Measurements from ENCODE around the gene MARF1. TPM values are rescaled to one million over a fixed set of nuclear protein-coding genes. Genes with fewer than 3 reads are reported as not detected.

The MARF1 gene
- polyA plus RNA-seq, 1 donor (not counting 4 experiments of a cell fraction or from before 2014, with no cell fraction given): 12.5 TPM

DNA sequence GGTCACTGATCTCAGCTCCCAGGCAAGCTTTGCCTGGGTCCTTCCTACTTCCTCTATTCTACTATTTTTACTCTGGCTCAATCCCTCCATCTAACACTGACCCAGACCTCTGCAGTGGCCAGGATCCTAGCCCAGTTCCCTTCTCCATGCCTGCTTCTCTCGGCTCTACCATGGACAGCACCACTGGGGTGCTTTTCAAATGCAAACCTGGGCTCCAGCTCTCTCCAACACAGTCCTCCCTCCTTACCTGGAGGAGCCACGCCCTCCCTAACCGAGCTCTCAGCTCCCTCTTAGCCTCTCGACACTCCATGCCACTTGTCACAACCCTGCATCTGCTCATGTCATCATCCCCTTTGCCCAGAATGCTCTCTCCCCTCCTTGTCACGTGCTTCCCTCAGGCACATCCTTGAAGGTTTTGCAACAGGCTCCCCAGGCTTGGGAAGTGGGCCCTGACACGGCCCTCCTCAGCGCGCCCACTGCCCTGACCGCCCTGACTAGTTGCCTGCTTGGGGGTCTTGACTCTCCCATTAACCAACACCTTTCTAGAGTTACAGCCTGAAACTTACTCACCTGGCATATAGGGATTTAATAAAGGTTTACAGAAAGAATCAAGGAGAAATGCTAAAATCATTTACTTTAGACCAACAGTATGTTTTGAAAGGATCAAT, 41.6 kb downstream of the MARF1 start:
- Histone ChIP-seq H3K27me3 (ENCODE audit: control insufficient read depth, extremely low read depth, insufficient read depth, low read length) (no peaks in the 10 kb centered on the region), H4K20me1 (ENCODE audit: control insufficient read depth, extremely low read depth, insufficient read depth, low read length) (no peaks in the 10 kb centered on the region), H3K4me3 (ENCODE audit: control insufficient read depth in 2 of 3, extremely low read depth in 1 of 3, insufficient read depth in 2 of 3, low read depth in 1 of 3, low read length in 3 of 3) (no peak overlapping the region), H3K27ac (ENCODE audit: control insufficient read depth, insufficient read depth, low read length) (no peak overlapping the region), H3K9me3 (ENCODE audit: control insufficient read depth, low read depth, low read length) (no peaks in the 10 kb centered on the region), H3K79me2 (ENCODE audit: control insufficient read depth, insufficient read depth, low read length) (no peaks in the 10 kb centered on the region), H3K4me1 (ENCODE audit: control insufficient read depth, extremely low read depth, insufficient read depth, low read length) (peaks cover 7% of the 10 kb centered on the region), H3K4me2 (ENCODE audit: control insufficient read depth, extremely low read depth, insufficient read depth, low read depth, low read length) (no peak overlapping the region), H3K9me1 (ENCODE audit: control insufficient read depth, extremely low read depth, insufficient read depth, low read length) (no peaks in the 10 kb centered on the region), H3K36me3 (ENCODE audit: control insufficient read depth in 2 of 2, extremely low read depth in 1 of 2, insufficient read depth in 2 of 2, low read length in 2 of 2) (peaks cover 36 to 37% of the 10 kb centered on the region in 2 experiments), H3K9ac (ENCODE audit: control insufficient read depth, extremely low read depth, insufficient read depth, low read length) (no peak overlapping the region), H2AFZ (ENCODE audit: control insufficient read depth, low read length) (no peak overlapping the region)
- dilution Hi-C loops (cut with MboI; ENCODE audit: extremely low pct_ligation_motif_present, low sequenced_read_pairs): no loop called here
- FAIRE-seq: no peak
- TF ChIP-seq CTCF (optimal IDR thresholded peaks at IDR 0.05 in 1 of 3, IDR thresholded peaks at IDR 0.05 in 1 of 3, conservative IDR thresholded peaks at IDR 0.05 in 1 of 3; ENCODE audit: extremely low read depth in 1 of 3, insufficient read depth in 2 of 3, low read length in 3 of 3): no peak
- TF ChIP-seq EZH2 (IDR thresholded peaks at IDR 0.05; ENCODE audit: low read length): no peak
- no peak for DNase-seq (ENCODE audit: low read depth, low spot score)

DNA sequence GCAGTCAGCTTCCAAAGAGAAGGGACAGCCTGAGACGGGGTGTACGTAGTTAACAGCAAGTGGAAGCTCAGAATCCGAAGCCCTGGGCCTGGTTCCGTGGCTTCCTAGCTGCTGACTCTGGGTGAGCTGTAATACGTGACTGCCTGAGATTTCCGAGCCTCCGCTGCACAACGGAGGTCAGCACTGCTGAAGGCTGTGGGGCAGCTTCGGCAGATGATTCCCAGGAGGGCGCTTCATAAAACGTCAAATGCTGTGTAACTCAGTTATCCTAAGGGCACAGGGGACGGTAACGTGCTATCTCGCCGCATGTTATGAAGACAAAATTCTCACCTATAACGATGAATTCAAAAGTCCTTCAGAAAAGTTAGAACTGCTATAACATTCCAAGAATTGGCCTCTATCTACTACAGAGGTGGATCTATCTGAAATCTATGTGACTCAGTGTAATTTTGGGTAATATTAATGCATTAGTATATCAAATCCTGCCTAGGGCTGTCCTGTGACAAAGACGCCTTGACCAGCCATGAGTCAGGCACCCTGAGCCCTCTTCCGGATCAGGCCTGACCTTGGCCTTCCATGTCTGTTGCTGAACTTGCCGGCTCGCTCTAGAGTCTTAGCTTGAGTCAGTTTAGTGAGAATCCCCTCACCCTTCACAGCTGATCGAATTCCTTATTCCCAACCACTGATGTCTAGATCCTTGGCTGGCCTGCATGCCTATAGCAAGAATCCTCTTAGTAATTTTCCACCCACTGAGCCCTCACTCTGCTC, 43.5 kb downstream of the MARF1 start:
- H3K9ac ChIP-seq (ENCODE audit: control insufficient read depth, extremely low read depth, insufficient read depth, low read length): no peak overlapping the region
- no peaks in the 10 kb centered on the region for H3K4me1 ChIP-seq (ENCODE audit: control insufficient read depth, extremely low read depth, insufficient read depth, low read length)
- H3K79me2 ChIP-seq (ENCODE audit: control insufficient read depth, insufficient read depth, low read length): no peaks in the 10 kb centered on the region
- H3K27me3 ChIP-seq (ENCODE audit: control insufficient read depth, extremely low read depth, insufficient read depth, low read length): no peaks in the 10 kb centered on the region
- H3K9me3 ChIP-seq (ENCODE audit: control insufficient read depth, low read depth, low read length): no peaks in the 10 kb centered on the region
- DNase-seq (ENCODE audit: low read depth, low spot score) (no peak), FAIRE-seq (no peak)
- no peak overlapping the region for H3K4me3 ChIP-seq (ENCODE audit: control insufficient read depth in 2 of 3, extremely low read depth in 1 of 3, insufficient read depth in 2 of 3, low read depth in 1 of 3, low read length in 3 of 3)
- H3K4me2 ChIP-seq (ENCODE audit: control insufficient read depth, extremely low read depth, insufficient read depth, low read depth, low read length): no peak overlapping the region
- H3K9me1 ChIP-seq (ENCODE audit: control insufficient read depth, extremely low read depth, insufficient read depth, low read length): no peaks in the 10 kb centered on the region
- no peaks in the 10 kb centered on the region for H4K20me1 ChIP-seq (ENCODE audit: control insufficient read depth, extremely low read depth, insufficient read depth, low read length)
- no peak overlapping the region for H2AFZ ChIP-seq (ENCODE audit: control insufficient read depth, low read length)
- no peak for TF ChIP-seq EZH2 (IDR thresholded peaks at IDR 0.05; ENCODE audit: low read length)
- TF ChIP-seq CTCF (optimal IDR thresholded peaks at IDR 0.05 in 1 of 3, IDR thresholded peaks at IDR 0.05 in 1 of 3, conservative IDR thresholded peaks at IDR 0.05 in 1 of 3; ENCODE audit: extremely low read depth in 1 of 3, insufficient read depth in 2 of 3, low read length in 3 of 3): no peak
- dilution Hi-C loops (cut with MboI; ENCODE audit: extremely low pct_ligation_motif_present, low sequenced_read_pairs): no loop called here
- H3K27ac ChIP-seq (ENCODE audit: control insufficient read depth, insufficient read depth, low read length): no peak overlapping the region
- peaks cover 29 to 38% of the 10 kb centered on the region in 2 experiments for H3K36me3 ChIP-seq (ENCODE audit: control insufficient read depth in 2 of 2, extremely low read depth in 1 of 2, insufficient read depth in 2 of 2, low read length in 2 of 2)
